ENCODE data around the gene DDX5.

- TF ChIP-seq, protein P1, sequence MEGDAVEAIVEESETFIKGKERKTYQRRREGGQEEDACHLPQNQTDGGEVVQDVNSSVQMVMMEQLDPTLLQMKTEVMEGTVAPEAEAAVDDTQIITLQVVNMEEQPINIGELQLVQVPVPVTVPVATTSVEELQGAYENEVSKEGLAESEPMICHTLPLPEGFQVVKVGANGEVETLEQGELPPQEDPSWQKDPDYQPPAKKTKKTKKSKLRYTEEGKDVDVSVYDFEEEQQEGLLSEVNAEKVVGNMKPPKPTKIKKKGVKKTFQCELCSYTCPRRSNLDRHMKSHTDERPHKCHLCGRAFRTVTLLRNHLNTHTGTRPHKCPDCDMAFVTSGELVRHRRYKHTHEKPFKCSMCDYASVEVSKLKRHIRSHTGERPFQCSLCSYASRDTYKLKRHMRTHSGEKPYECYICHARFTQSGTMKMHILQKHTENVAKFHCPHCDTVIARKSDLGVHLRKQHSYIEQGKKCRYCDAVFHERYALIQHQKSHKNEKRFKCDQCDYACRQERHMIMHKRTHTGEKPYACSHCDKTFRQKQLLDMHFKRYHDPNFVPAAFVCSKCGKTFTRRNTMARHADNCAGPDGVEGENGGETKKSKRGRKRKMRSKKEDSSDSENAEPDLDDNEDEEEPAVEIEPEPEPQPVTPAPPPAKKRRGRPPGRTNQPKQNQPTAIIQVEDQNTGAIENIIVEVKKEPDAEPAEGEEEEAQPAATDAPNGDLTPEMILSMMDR (IDR thresholded peaks at IDR 0.05): no peak
- no peak for TF ChIP-seq POLR2A (IDR thresholded peaks at IDR 0.05)
Observed at GRCh38 chr17:64500487-64500859, 5.6 kb downstream of the DDX5 start.
